Left renal cortex interstitium (tissue), 4 donors: ENCODE measurements around the gene SLC2A3. TPM values are rescaled to one million over a fixed set of nuclear protein-coding genes. Genes with fewer than 3 reads are reported as not detected.
"Not testable (repeated sequence)": the region's sequence is repeated elsewhere in the genome, so short reads cannot be mapped to it uniquely, and the experiment has no call there.

Experiments
- DNase-seq, 4 donors: peaks; one replicate each; pipeline ENCODE4 v3.0.0-alpha.2; 2013; ENCODE audit warnings: low read depth in 4 of 4, low spot score in 2 of 4, missing footprints in 1 of 4
- polyA plus RNA-seq, 4 donors: library from polyadenylated mRNA; unstranded; fragments of 120-200 nt; gene quantifications; one replicate each; pipeline ENCODE4 v1.2.1, GENCODE V29; 2013; ENCODE audit not compliant: insufficient read length in 4 of 4

SLC2A3 gene
- polyA plus RNA-seq, 4 donors = 12.3 to 21.4 (median 17.8) TPM

DNA sequence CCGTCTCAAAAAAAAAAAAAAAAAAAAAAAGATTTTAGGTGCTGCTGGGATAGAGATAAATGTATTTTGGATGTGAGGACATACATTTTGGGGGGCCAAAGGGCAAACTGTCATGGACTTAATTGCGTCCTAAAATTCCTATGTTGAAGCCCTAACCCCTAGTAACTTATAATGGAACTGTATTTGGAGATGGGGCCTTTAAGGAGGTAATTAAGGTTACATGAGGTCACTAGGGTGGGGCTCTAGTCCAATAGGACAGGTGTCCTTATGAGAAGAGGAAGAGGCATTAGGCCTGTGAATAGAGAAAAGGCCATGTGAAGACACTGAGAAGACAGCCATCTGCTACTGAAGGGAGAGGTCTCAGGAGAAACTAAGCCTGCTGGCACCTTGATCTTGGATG lies 17.9 kb upstream of the SLC2A3 start:
- DNase-seq = not testable (repeated sequence)

- DNase-seq = no peak
Observed at GRCh38 chr12:7951671-7952070, 15.7 kb upstream of the SLC2A3 start.

DNA sequence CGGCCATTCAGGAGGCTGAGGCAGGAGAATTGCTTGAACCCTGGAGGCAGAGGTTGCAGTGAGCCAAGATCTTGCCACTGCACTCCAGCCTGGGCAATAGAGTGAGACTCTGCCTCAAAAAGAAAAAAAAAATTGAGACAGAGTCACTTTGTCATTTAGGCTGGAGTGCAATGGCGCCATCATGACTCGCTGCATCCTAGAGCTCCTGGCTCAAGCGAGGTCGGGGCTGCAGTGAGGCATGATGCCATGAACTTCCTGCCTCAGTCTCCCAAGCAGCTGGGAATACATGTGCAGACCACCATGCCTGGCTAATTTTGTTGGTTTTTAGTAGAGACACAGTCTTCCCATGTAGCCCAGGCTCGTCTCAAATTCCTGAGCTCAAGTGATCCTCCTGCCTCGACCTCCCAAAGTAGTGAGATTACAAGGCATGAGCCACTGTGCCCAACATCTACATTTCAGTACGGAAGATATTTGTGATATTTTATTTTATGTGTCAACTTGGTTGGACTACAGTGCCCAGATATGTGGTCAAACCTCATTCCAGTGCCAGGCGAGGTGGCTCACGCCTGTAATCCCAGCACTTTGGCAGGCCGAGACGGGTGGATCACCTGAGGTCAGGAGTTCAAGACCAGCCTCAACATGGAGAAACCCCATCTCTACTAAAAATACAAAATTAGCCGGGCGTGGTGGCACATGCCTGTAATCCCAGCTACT lies 14.4 kb upstream of the SLC2A3 start:
- not testable (repeated sequence) for DNase-seq

DNA sequence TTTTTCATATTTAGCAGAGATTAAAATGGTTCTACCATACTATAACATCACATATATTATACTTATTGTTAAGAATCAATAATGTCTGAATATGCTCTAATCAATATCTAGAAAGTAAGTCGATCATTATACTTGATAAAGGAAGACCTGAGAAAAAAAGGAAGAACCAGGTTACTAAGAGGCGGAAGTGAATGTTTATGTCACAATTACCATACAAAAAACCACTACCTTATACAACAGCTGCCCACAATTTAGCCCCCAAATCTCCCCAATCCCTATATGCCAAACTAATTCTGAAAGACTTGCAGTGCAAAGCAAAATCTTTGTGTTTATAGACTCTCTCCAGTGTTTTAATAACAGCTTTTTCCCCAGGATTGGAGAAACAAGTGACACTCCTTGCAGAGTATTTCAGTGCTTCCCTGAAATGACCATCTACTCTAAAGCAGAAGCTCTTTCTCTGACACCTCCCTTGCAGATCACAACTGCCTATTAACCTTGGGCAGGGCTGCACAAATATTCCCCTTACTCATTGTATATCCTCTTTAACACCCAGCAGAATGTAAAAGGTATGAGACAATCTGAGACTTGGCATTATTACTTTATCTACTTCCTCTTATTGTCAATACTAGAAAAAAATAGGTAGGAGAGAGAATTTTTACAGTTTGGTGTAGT lies 12.7 kb upstream of the SLC2A3 start:
- DNase-seq = no peak

DNA sequence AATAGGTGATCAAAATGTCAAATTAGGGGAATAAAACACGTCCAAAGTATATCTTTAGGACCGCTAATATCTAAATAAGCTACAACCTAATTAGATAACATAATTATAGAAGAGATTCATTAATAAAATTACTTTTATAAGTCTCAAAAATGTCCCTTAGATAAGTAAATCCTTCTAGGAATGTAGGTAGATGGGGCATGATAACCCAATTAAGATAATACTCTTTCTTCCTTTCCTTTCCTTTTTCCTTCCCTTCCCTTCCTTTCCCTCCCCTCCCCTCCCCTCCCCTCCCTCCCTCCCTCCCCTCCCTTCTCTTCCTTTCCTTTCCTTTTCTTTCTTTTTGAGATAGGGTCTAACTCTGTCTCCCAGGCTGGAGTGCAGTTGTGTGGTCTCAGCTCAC lies 11.0 kb upstream of the SLC2A3 start:
- no peak for DNase-seq

DNA sequence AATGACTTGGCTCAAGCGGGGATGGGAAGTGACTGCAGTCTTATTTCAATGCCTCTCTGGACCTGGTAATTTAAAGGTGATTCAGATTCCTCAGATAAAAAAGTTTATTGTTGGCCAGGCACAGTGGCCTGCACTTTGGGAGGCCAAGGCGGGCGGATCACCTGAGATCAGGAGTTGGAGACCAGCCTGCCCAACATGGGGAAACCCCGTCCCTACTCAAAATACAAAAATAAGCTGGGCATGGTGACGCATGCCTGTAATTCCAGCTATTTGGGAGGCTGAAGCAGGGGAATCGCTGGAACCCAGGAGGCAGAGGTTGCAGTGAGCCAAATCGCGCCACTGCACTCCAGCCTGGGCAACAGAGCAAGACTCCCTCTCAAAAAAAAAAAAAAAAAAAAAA lies 8.8 kb upstream of the SLC2A3 start:
- not testable (repeated sequence) for DNase-seq

GRCh38 chr12:7940906-7941305 lies 4.9 kb upstream of the SLC2A3 start:
- DNase-seq = no peak

DNA sequence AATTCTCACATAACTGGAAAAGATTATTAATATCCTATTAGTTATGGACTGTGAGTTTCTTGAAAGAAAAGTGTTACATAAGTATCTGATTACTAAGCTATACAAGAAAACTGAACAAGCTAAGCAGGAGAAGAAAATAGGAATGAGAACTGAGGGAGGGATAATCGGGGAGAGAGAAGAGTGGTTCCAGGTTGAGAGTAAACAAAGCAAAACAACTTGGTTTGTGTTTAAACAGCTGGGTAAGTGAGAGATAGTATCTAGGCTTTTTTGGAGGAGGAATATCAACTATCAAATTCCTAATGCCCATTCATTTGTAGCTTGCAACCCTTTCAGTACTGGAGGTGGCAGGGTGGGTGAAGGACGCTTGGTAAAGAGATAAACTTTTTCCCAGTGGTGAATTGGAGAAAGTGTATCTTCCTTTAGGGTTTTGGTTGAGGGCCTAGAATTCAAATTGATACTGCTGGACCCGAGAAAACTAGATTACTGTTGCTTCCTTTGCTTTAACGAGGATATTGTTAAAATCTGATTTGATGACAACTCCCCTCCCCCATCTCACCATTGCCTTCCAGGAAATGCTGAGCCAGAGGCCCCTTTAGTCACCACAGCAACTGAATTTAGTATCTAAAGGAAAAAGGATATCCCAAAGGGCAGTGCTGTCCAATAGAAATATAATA lies 2.0 kb upstream of the SLC2A3 start:
- DNase-seq = no peak

DNA sequence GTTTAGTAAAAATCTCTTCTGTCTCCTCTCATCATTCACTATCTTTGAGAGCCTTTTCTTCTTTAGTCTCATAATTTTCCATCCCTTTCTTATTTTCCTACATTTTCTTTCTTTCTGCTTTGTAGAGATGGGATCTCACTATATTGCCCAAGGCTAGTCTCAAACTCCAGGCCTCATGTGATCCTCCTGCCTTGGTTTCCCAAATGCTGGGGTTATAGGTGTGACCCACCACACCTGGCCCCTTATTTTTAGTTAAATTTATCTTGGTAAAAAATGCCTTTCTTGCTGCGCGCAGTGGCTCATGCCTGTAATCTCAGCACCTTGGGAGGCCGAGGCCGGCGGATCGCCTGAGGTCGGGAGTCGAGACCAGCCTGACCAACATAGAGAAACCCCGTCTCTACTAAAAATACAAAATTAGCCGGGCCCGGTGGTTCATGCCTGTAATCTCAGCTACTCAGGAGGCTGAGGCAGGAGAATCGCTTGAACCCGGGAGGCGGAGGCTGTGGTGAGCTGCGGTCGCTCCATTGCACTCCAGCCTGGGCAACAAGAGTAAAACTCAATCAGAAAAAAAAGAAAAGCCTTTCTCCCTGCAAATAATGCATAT lies 996 bp downstream of the SLC2A3 start:
- no peak for DNase-seq

- no peak for DNase-seq
Observed at GRCh38 chr12:7934091-7934888, 1.7 kb downstream of the SLC2A3 start.

GRCh38 chr12:7933255-7933726 lies 2.7 kb downstream of the SLC2A3 start:
- peak in 2 of 4 donors; percentile 57 to 75 for DNase-seq

DNA sequence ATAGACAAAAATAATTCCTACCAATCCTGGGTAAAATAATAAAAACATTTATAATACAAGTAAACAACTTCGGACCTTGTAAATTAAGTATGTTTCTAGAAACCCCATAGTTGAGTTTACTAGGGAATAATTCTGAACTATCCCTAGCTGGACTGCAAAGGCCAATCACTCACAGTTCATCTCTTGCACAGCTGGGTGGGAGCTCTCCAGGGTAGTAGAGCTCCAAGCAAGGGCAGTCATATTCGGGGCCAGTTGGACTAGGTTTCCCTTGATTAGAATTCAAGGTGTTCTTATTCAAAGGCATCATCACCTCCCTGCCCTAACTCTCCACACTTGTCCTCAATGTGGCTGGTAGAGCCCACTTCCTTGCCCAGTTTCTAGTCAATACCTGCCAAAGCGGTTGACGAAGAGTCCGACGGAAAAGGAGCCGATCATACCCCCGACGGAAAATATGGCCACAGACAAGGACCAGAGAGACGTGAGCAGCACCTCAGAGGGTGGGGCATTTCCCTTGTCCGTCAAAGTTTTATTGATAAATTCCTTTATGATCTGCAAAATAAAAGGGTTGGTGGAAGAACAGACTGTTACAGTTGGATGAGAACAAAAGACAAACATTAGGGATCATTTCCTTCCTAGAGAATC lies 3.3 kb downstream of the SLC2A3 start:
- DNase-seq = not testable (repeated sequence)

- no peak for DNase-seq
Observed at GRCh38 chr12:7929083-7929792, 6.7 kb downstream of the SLC2A3 start.

GRCh38 chr12:7927470-7927869 lies 8.5 kb downstream of the SLC2A3 start:
- no peak for DNase-seq

GRCh38 chr12:7926068-7926666 lies 9.8 kb downstream of the SLC2A3 start:
- not testable (repeated sequence) for DNase-seq

- no peak for DNase-seq
Observed at GRCh38 chr12:7923241-7924236, 12.4 kb downstream of the SLC2A3 start.

DNA sequence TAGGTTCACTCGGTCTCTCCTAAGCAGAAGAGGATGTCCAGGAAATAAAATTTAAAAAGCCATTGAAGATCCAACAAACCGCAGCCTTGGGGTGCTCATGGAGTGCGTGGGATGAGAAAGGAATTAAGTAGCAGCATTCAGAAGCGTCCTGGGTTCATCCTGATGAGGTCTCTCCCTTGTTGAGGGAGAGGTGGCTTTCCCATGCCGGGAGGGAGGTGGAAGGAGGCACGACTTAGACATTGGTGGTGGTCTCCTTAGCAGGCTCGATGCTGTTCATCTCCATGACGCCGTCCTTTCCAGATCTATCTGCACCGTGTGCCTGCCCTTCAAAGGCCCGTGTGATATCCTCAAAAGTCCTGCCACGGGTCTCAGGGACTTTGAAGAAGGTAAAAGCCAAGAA lies 14.8 kb downstream of the SLC2A3 start:
- not testable (repeated sequence) for DNase-seq

DNA sequence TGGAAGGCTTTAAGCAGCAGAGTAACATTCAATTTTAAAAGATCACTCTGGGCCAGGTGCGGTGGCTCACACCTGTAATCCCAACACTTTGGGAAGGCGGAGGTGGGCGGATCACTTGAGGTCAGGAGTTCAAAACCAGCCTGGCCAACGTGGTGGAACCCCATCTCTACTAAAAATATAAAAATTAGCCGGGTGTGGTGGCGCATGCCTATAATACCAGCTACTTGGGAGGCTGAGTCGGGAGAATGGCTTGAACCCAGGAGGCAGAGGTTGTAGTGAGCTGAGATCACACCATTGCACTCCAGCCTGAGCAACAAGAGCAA lies 17.8 kb downstream of the SLC2A3 start:
- not testable (repeated sequence) for DNase-seq
